Liver (tissue), 9 donors: ENCODE measurements around the gene TUBGCP5. TPM values are rescaled to one million over a fixed set of nuclear protein-coding genes. Genes with fewer than 3 reads are reported as not detected.
"Not testable (repeated sequence)": the region's sequence is repeated elsewhere in the genome, so short reads cannot be mapped to it uniquely, and the experiment has no call there.

Experiments
- DNase-seq: peaks from one replicate; pipeline ENCODE4 v3.0.0-alpha.2; 2017; ENCODE audit warnings: low spot score
- H3K27ac ChIP-seq, 2 donors: one replicate each; pipeline ENCODE4 v1.7.0; 2013; ENCODE audit warnings: inconsistent platforms in 2 of 2, low read length in 2 of 2, control low read depth in 1 of 2, low read depth in 1 of 2, mild to moderate bottlenecking in 1 of 2
- H3K27me3 ChIP-seq, 4 donors: one replicate each; pipeline versions ENCODE4 v1.6.1 to v1.7.0; 2013; ENCODE audit warnings: low read length in 3 of 4, inconsistent platforms in 1 of 4, mild to moderate bottlenecking in 1 of 4, moderate library complexity in 1 of 4; ENCODE audit not compliant: control insufficient read depth in 4 of 4, insufficient read depth in 4 of 4
- H3K36me3 ChIP-seq, 4 donors: one replicate each; pipeline versions ENCODE4 v1.6.1 to v1.7.0; 2013; ENCODE audit warnings: low read length in 3 of 4, mild to moderate bottlenecking in 3 of 4, low read depth in 1 of 4, moderate library complexity in 1 of 4; ENCODE audit not compliant: control insufficient read depth in 4 of 4, insufficient read depth in 3 of 4
- H3K4me1 ChIP-seq, 4 donors: one replicate each; pipeline versions ENCODE4 v1.6.1 to v1.7.0; 2013; ENCODE audit warnings: low read length in 3 of 4, mild to moderate bottlenecking in 3 of 4, moderate library complexity in 1 of 4; ENCODE audit not compliant: control insufficient read depth in 4 of 4, insufficient read depth in 4 of 4
- H3K4me3 ChIP-seq, 3 donors: one replicate each; pipeline versions ENCODE4 v1.6.1 to v1.7.0; 2013; ENCODE audit warnings: low read length in 3 of 3, control low read depth in 1 of 3, low read depth in 1 of 3, mild to moderate bottlenecking in 1 of 3
- H3K9ac ChIP-seq, 2 donors: one replicate each; pipeline ENCODE4 v1.7.0; 2013; ENCODE audit warnings: low read length in 2 of 2, mild to moderate bottlenecking in 2 of 2, moderate library complexity in 2 of 2, control low read depth in 1 of 2, low read depth in 1 of 2
- H3K9me3 ChIP-seq, 4 donors: one replicate each; pipeline versions ENCODE4 v1.6.1 to v1.7.0; 2013; ENCODE audit warnings: low read length in 3 of 4; ENCODE audit not compliant: control insufficient read depth in 4 of 4
- ATF3 ChIP-seq: IDR thresholded peaks from 2 replicates; pipeline ENCODE4 v1.6.1; 2016; ENCODE audit warnings: antibody characterized with exemption
- CTCF ChIP-seq: fragments of 150-350 bp; IDR thresholded peaks from 2 replicates; pipeline ENCODE4 v1.5.1; 2017; ENCODE audit warnings: improper control_type of control experiment, low read depth, low read length; ENCODE audit not compliant: missing input control
- EGR1 ChIP-seq, 2 donors: IDR thresholded peaks; 2 replicates each; pipeline ENCODE4 v1.6.1; 2016 to 2018; ENCODE audit warnings: antibody characterized with exemption in 2 of 2, low read depth in 2 of 2
- FOXA1 ChIP-seq: IDR thresholded peaks from 2 replicates; pipeline ENCODE4 v1.6.1; 2016; ENCODE audit warnings: antibody characterized with exemption
- FOXA2 ChIP-seq: IDR thresholded peaks from 2 replicates; pipeline ENCODE4 v1.6.1; 2016; ENCODE audit warnings: antibody characterized with exemption
- GABPA ChIP-seq, 2 donors: IDR thresholded peaks in 1 of 2; conservative IDR thresholded peaks in 1 of 2; 2 replicates each; pipeline ENCODE4 v1.6.1; 2016; ENCODE audit warnings: antibody characterized with exemption in 2 of 2, mild to moderate bottlenecking in 1 of 2, moderate library complexity in 1 of 2
- HNF4A ChIP-seq, 2 donors: conservative IDR thresholded peaks; 2 replicates each; pipeline ENCODE4 v1.6.1; 2016; ENCODE audit warnings: antibody characterized with exemption in 2 of 2, mild to moderate bottlenecking in 2 of 2
- HNF4G ChIP-seq: IDR thresholded peaks from 2 replicates; pipeline ENCODE4 v1.6.1; 2016; ENCODE audit warnings: antibody characterized with exemption
- JUND ChIP-seq, 2 donors: IDR thresholded peaks; 2 replicates each; pipeline ENCODE4 v1.6.1; 2016; ENCODE audit warnings: antibody characterized with exemption in 2 of 2
- MAX ChIP-seq: IDR thresholded peaks from 2 replicates; pipeline ENCODE4 v1.6.1; 2016; ENCODE audit warnings: antibody characterized with exemption
- NR2F2 ChIP-seq: IDR thresholded peaks from 2 replicates; pipeline ENCODE4 v1.6.1; 2016; ENCODE audit warnings: antibody characterized with exemption
- RAD21 ChIP-seq, 2 donors: IDR thresholded peaks; 2 replicates each; pipeline ENCODE4 v1.6.1; 2016; ENCODE audit warnings: antibody characterized with exemption in 2 of 2, mild to moderate bottlenecking in 2 of 2
- REST ChIP-seq: IDR thresholded peaks from 2 replicates; pipeline ENCODE4 v1.6.1; 2016; ENCODE audit warnings: antibody characterized with exemption, mild to moderate bottlenecking
- RXRA ChIP-seq, 2 donors: IDR thresholded peaks; 2 replicates each; pipeline ENCODE4 v1.6.1; 2017 to 2018; ENCODE audit warnings: antibody characterized with exemption in 2 of 2, mild to moderate bottlenecking in 1 of 2
- SP1 ChIP-seq: IDR thresholded peaks from 2 replicates; pipeline ENCODE4 v1.6.1; 2018; ENCODE audit warnings: antibody characterized with exemption, mild to moderate bottlenecking
- TAF1 ChIP-seq: conservative IDR thresholded peaks from 2 replicates; pipeline ENCODE4 v1.6.1; 2016; ENCODE audit warnings: antibody characterized with exemption, mild to moderate bottlenecking
- YY1 ChIP-seq: IDR thresholded peaks from 2 replicates; pipeline ENCODE4 v1.6.1; 2016; ENCODE audit warnings: antibody characterized with exemption, mild to moderate bottlenecking
- WGBS: extraction: QIAGEN DNeasy Blood & Tissue Kit; methylation state at CpG from one replicate; pipeline ENCODE4 v1.1.7; 2013; 5-methylcytosine and 5-hydroxymethylcytosine counted together
- polyA plus RNA-seq, 2 donors: library from polyadenylated mRNA; stranded (reverse) in 1 of 2; unstranded in 1 of 2; fragments of 200-250 nt in 1 of 2; fragments of >200 nt in 1 of 2; fragmentation: Nextera tagmentation in 1 of 2; extraction: Ambion mirVana in 1 of 2; gene quantifications; one replicate each; pipeline versions ENCODE4 v1.2.1 to v1.2.3, GENCODE V29; 2013 to 2015
- total RNA-seq, 2 donors: library from RNA; depleted of rRNA; stranded (reverse); fragments of >200 nt; gene quantifications; one replicate each; pipeline ENCODE4 v1.2.3, GENCODE V29; 2014
- TF ChIP-seq, protein P1 (sequence below): IDR thresholded peaks from 2 replicates; pipeline ENCODE4 v1.6.1; 2016; ENCODE audit warnings: antibody characterized with exemption
- donor health status: healthy.
- donor health status: healthy.
- donor health status: healthy.
- donor health status: healthy.
- donor health status: healthy.

Gene TUBGCP5
- total and polyA plus RNA-seq, 4 donors, result 5.5 to 17.3 (median 7.4) TPM

DNA sequence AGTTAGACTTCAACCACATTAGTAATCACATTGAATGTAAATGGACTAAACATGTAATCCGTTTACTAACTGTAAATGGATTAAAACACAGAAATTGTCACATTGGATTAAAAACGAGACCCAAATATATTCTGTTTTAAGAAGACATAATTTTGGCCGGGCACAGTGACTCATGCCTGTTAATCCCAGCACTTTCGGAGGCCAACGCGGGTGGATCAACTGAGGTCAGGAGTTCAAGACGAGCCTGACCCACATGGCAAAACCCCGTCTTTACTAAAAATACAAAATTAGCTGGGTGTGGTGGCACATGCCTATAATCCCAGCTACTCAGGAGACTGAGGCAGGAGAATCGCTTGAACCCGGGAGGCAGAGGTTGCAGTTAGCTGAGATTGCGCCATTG lies 57.4 kb downstream of the TUBGCP5 start:
- H3K9ac ChIP-seq, H3K27ac ChIP-seq, H3K4me3 ChIP-seq, DNase-seq, H3K9me3 ChIP-seq, H3K27me3 ChIP-seq, H3K36me3 ChIP-seq: not testable (repeated sequence)
- H3K4me1 ChIP-seq, result peaks cover 6 to 22% (median 12%) of the 10 kb centered on the region in 4 donors
- 94% methylated on average over 11 of the region's 11 CpGs for WGBS

DNA sequence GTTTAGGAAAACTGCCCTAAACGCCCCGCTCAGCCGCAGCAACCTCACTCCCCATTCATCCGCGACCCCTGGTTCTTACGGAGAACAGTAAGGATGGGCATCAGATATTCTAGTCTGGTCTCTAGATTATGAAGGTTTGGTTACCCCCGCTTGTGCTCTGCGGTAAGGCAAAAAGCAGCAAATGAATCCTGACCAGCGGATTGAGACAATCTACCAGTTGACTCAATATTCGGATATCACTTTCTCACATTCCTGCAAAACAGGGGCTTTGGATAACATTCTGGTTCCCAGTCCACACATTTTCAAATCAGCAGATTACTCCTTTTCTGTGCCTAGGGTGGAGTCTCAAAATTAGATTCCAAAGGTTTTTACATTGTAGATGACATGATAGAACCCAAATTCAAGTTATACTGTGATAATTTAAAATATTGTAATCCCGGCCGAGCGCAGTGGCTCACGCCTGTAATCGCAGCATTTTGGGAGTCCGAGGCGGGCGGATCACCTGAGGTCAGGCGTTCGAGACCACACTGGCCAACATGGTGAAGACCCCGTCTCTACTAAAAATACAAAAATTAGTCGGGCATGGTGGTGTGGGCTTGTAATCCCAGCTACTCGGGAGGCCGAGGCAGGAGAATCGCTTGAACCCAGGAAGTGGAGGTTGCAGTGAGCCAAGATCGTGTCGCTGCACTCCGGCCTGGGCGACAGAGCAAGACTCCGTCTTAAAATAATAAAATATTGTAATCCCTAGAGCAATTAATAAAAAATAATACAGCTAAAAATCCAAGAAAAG lies 58.1 kb downstream of the TUBGCP5 start:
- no peaks in the 10 kb centered on the region for H3K36me3 ChIP-seq
- no peak for DNase-seq
- H3K4me3 ChIP-seq, result peak overlapping the region; percentile 80 to 99 (median 98)
- no peaks in the 10 kb centered on the region for H3K27me3 ChIP-seq
- H3K4me1 ChIP-seq, result peaks cover 6 to 22% (median 12%) of the 10 kb centered on the region in 4 donors
- TF ChIP-seq RXRA (IDR thresholded peaks at IDR 0.05) (no peak), TAF1 (no peak), REST (no peak), ATF3 (no peak), HNF4A (conservative IDR thresholded peaks at IDR 0.05) (no peak), FOXA1 (no peak), MAX (no peak), CTCF (no peak), FOXA2 (no peak), RAD21 (IDR thresholded peaks at IDR 0.05) (no peak), YY1 (no peak), JUND (IDR thresholded peaks at IDR 0.05) (no peak), EGR1 (IDR thresholded peaks at IDR 0.05; ENCODE audit: low read depth in 2 of 2) (no peak), HNF4G (no peak), GABPA (IDR thresholded peaks at IDR 0.05 in 1 of 2, conservative IDR thresholded peaks at IDR 0.05 in 1 of 2) (no peak), SP1 (no peak), NR2F2 (no peak)
- TF ChIP-seq, protein P1, sequence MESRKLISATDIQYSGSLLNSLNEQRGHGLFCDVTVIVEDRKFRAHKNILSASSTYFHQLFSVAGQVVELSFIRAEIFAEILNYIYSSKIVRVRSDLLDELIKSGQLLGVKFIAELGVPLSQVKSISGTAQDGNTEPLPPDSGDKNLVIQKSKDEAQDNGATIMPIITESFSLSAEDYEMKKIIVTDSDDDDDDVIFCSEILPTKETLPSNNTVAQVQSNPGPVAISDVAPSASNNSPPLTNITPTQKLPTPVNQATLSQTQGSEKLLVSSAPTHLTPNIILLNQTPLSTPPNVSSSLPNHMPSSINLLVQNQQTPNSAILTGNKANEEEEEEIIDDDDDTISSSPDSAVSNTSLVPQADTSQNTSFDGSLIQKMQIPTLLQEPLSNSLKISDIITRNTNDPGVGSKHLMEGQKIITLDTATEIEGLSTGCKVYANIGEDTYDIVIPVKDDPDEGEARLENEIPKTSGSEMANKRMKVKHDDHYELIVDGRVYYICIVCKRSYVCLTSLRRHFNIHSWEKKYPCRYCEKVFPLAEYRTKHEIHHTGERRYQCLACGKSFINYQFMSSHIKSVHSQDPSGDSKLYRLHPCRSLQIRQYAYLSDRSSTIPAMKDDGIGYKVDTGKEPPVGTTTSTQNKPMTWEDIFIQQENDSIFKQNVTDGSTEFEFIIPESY, result no peak
- WGBS, result 68% methylated on average over 30 of the region's 30 CpGs
- H3K9ac ChIP-seq, result peak overlapping the region in 1 of 2 donors; percentile 28
- peak overlapping the region in 1 of 2 donors; percentile 88 for H3K27ac ChIP-seq
- no peaks in the 10 kb centered on the region for H3K9me3 ChIP-seq
